ENCODE data around the gene EPB41.

EPB41 gene

GRCh38 chr1:28890836-28891235 is 23.5 kb upstream of the EPB41 start:
- no peak for DNase-seq (ENCODE audit: low read depth in 2 of 2)

GRCh38 chr1:28891256-28891655 is 23.1 kb upstream of the EPB41 start:
- no peak for DNase-seq (ENCODE audit: low read depth in 2 of 2)

DNA sequence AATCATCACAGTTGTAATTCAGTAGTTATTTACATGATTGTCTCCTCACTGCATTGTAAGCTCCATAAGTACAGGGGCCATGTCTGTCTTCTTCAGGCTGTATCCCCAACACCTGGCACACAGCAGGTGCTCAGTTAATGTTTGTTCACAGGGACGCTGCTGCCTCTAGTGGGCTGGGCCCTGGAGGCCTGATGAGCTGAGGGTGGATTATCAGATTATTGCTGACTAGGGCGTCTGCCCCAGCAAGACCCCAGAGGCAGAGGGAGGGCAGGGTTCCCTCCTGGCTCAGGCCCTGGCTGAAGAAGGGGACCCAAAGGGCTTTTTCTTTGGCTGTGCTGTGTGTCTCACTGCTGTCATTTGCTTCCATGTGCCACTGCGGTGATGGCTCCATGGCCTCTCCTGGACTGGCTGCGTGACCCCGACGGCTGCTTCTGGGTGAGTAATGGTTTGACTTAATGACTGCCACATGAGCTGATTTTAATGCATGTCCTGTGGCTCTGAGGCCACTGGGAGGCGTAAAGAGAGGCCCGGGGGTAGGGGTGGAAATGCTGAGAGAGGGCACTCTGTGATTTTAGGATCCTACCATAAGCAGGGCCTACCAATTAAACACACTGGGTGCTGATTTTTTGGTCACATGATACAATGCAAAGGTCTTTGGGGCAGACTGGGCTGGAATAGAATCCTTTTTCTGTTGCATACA is 20.8 kb upstream of the EPB41 start:
- DNase-seq (ENCODE audit: low read depth in 2 of 2), result no peak

DNA sequence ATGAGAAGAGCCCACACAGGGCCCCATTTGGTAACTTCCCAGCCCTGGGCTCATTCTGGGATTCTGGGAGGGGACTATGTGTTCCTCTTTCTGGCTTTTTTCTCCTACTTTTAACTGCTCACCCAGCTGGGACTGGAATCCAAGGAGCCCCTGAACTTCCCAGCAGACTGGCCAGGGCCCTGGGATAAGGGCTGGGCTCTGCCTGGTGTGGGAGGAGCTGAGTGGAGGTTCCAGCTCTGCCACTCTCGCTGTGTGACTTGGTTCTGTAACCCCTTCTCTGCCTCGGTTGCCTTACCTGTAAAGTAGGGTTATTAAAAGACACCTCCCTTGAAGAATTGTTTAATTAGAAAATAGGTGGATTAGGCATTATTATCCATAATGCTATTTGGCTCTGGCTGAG is 19.6 kb upstream of the EPB41 start:
- DNase-seq (ENCODE audit: low read depth in 2 of 2), result no peak

DNA sequence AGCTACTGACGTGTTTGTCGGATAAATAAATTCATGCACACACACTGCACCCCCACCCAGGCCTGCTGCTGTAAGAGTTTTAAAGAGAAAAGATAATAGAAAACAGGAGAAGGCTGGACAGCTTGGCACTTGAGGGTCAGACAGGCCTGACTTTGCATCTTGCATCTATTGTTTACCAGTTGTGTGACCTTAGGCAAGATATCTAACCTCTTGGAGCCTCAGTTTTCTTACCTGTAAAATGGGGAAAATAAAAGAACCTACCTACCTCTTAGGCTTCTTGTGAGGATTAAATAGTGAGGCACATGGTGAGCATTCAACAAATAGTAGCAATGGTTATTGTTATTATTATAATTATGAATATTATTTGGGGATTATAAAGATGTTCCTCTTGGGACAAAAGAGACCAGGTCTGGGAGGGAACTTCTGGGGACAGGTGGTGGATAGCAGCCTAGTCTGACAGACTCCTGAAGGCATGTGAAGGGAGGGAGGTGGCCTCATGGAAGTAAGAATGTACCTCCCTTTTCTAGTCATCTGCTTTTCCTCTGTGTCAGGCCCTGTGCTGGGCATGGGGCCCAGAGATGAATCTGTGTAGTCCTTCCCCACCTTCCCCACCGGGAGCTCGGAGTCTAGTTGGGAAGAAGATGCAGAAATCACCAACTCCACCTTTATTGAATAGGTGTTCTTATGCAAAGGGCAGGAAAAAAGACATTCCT is 18.3 kb upstream of the EPB41 start:
- no peak for DNase-seq (ENCODE audit: low read depth in 2 of 2)

- DNase-seq (ENCODE audit: low read depth in 2 of 2), result no peak
Measured at GRCh38 chr1:28896609-28896986, 17.8 kb upstream of the EPB41 start.

DNA sequence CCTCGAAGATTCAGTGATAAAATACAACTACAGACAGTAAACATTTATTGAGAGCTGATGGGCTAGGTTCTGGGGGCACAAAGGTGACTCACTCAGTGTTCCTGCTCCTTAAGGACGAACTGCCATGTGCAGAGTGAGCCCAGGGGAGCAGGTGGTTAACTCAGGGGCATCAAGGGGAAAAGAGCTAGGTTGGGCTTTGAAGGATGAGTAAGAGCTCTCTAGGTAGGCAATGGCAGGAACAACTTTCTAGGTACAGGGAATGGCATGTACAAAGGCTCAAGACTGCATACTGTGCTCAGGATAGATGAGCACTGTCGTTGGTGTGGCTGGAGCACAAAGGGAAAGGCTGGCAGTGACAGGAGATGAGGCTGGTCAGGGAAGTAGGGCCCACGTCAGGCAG is 16.6 kb upstream of the EPB41 start:
- DNase-seq (ENCODE audit: low read depth in 2 of 2), result no peak

GRCh38 chr1:28898405-28898881 is 15.9 kb upstream of the EPB41 start:
- DNase-seq (ENCODE audit: low read depth in 2 of 2), result no peak

DNA sequence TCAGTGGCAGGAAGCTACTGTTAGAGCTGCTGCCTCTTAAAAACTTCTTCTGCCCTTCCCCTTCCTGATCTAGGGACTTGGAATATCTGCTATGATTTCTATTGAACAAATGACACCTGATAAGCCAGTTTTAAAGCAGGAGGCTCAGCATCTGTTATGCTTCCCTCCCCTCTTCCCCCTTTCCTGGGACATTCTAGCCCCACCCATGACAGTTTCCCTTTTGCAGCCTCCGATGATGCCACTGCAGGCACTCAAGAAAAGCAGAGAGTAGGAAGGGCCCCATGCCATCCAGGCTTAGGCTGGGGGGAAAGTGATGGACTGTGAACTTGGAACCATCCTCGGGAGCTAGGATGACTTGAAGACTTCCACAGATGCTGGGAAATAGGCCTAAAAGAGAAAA is 15.1 kb upstream of the EPB41 start:
- no peak for DNase-seq (ENCODE audit: low read depth in 2 of 2)

DNA sequence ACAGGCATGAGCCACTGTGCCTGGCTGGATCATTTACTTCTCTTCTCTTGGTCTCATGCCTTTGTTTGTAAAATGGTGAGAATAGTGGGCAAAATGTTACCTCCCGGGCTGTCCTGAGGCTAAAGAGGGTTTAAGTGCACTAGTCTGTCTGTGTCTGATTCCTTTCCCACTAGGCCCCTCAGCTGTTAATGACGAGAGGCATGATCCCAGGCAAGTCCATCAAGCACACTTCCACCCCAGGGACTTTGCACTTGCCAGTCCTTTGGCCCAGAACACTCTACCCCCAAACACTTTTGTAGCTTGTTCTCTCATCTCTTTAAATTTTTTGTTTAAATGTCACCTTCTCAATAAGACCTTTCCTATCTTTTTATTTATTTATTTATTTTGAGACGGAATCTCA is 13.8 kb upstream of the EPB41 start:
- no peak for DNase-seq (ENCODE audit: low read depth in 2 of 2)

DNA sequence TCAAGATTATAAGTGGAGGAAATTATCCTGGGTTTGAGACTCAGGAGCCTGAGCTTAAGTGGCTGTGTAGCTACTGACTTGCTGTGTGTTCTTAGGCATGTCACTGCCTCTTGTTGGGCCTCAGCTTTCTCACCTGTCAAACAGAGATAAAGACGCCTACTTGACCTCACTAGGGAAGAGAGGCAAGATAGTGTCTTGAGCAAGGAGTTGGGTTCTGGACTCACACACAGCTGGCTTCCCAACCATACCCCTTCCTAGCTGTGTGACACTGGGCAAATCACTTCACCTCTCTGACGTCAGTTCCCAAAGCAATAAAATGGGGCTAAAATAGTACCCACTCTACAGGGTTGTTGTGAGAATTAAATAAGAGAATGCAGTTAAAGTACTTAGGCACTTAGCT is 11.6 kb upstream of the EPB41 start:
- no peak for DNase-seq (ENCODE audit: low read depth in 2 of 2)

GRCh38 chr1:28905921-28906666 is 8.3 kb upstream of the EPB41 start:
- DNase-seq (ENCODE audit: low read depth in 2 of 2), result no peak

DNA sequence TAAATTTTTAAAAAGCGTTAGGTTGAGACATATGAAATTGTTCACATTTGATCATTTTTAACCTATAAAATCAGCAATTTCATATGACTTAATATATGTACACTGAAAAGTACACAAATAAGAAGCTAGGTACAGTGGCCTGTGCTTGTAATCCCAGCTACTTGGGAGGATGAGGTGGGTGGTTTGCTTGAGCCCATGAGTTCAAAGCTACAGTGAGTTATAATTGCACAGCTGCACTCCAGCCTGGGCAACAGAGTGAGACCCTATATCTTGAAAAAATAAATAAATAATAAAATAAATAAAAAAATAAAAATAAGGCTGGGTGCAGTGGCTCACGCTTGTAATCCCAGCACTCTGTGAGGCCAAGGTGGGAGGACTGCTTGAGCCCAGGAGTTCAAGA is 5.2 kb upstream of the EPB41 start:
- DNase-seq (ENCODE audit: low read depth in 2 of 2), result no peak

- DNase-seq (ENCODE audit: low read depth in 2 of 2), result no peak
Measured at GRCh38 chr1:28910379-28911115, 3.8 kb upstream of the EPB41 start.

DNA sequence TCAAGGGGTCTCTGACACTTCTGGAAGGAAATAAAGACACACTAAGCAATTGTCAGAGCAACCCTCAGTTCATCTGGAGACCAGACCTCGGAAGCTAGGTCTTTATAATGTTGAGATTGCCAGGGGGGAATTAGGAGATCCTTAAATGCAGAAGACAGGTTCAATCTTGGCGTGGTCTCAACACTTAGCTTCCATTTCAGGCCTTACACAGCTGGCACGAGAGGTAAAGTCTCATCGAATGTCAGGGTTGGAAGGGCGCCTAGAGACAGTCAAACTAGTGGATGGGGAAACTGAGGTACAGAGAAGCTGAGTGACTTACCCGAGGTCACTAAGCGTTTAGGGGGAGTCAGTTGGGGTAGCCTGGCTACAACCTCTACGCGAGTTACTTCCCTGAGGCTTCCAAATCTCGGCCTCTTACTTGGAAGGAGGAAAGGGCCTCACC is 562 bp upstream of the EPB41 start:
- no peak for DNase-seq (ENCODE audit: low read depth in 2 of 2)

GRCh38 chr1:28915031-28915895 is 894 bp downstream of the EPB41 start:
- peak; percentile 6 to 12 for DNase-seq (ENCODE audit: low read depth in 2 of 2)

DNA sequence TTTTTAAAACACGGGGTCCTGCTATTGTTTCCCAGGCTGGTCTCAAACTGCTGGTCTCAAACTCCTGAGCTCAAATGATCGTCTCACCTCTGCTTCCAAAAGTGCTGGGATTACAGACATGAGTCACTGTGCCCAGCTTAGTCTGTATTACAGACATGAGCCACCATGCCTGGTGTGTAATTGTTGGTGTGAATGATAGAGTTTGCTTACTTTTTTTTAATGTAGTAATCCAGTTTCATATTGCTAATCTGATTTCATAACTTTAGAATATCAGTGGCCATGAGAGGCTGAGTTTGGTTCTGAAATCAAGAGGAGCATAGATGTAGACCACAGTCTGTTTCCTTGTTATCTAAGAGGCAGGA is 3.4 kb downstream of the EPB41 start:
- no peak for DNase-seq (ENCODE audit: low read depth in 2 of 2)

GRCh38 chr1:28921286-28921869 is 7.0 kb downstream of the EPB41 start:
- DNase-seq (ENCODE audit: low read depth in 2 of 2), result no peak

DNA sequence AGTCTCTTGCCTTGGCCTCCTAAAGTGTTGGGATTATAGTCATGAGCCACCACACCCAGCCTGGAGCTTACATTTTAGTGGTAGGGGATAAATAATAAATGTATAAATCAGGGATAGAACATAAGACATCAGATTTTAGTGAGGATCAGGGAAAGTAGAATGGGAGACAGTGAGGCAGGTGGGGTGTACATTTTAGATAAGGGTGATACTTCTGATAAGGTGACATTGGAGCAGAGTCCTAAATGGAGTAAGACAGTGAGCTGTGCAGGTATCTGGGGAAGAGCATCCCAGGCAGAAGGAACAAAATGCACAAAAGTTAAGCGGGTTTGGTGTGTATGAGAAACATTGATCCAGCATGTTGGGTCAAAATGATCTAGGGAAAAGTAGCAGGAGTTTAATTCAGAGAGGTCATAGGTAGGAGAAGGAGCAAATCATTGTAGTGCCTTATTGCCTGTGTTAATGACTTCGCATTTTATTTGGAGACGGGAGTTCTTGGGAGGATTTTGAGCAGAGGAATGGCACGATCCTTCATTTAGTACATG is 11.1 kb downstream of the EPB41 start:
- no peak for DNase-seq (ENCODE audit: low read depth in 2 of 2)

DNA sequence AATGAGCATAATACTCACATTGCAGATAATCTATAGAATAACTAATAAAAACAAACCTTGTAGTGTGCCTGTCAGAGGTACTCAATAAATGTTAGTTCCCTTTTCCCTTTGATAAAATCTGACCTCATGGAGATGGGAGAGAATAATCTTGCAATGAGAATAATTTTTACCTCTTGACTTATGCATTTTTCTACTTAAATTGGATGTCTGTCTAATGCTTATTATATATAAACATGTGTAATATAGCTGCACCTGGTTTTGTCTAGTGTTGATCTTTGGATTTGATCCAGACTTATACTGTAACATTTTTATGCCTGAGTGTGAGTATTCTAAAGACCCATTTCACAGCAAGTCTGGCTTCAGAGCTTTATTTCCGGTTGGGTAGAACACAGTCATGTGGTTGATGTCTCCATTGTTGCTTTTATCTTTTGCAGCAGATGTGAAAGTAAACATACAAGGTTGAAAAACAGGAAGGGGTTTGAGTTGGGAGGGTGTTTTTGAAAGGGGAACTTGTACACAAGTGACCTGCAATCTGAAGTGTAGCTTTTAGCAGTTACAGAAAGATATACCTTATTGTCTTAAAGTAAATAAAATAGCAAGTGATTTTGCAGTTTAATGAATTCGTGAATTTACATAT is 12.4 kb downstream of the EPB41 start:
- DNase-seq (ENCODE audit: low read depth in 2 of 2), result no peak
